Colonic mucosa (tissue), 4 donors: Measurements from ENCODE around the gene EEF2K. TPM values are rescaled to one million over a fixed set of nuclear protein-coding genes. Genes with fewer than 3 reads are reported as not detected.
"Not testable (repeated sequence)": the region's sequence is repeated elsewhere in the genome, so short reads cannot be mapped to it uniquely, and the experiment has no call there.

ENCODE experiments used
- DNase-seq: peaks from one replicate; pipeline ENCODE4 v3.0.0-alpha.2; 2020
- H3K27ac ChIP-seq: fragments of 200-600 bp; one replicate; pipeline ENCODE4 v1.8.0; 2021
- H3K27me3 ChIP-seq: fragments of 200-600 bp; one replicate; pipeline ENCODE4 v1.8.0; 2021
- H3K36me3 ChIP-seq: fragments of 200-600 bp; one replicate; pipeline ENCODE4 v1.8.0; 2021
- H3K4me1 ChIP-seq: fragments of 200-600 bp; one replicate; pipeline ENCODE4 v1.8.0; 2021; ENCODE audit warnings: mild to moderate bottlenecking
- H3K4me3 ChIP-seq: fragments of 200-600 bp; one replicate; pipeline ENCODE4 v1.8.0; 2021
- H3K9ac ChIP-seq, 2 donors: one replicate each; pipeline ENCODE4 v1.7.0; 2013; ENCODE audit warnings: control low read depth in 2 of 2, low read depth in 2 of 2, low read length in 2 of 2
- H3K9me3 ChIP-seq: fragments of 200-600 bp; one replicate; pipeline ENCODE4 v1.8.0; 2021
- CTCF ChIP-seq: fragments of 200-600 bp; IDR thresholded peaks from one replicate; pipeline ENCODE4 v1.8.0; 2022; ENCODE audit warnings: antibody characterized with exemption, mild to moderate bottlenecking
- intact Hi-C: fragments of 100-400 bp; cut with DNase I; formaldehyde crosslinking; loops from one replicate; pipeline ENCODE4 v1.14.1; 2022
- total RNA-seq, 2 donors: library from RNA; stranded (reverse); fragmentation: NEBNext Ultra II Directional in 1 of 2; extraction: Animal tissue kit (Norgen Biotek cat#: 25700) in 1 of 2; gene quantifications; one replicate each; pipeline ENCODE4 v1.2.1, GENCODE V29; 2021
- donor health status: healthy.
- donor health status: DM: no; HTN: no; CAD: no.
- donor health status: DM: no; HTN: no; CAD: no.

Gene EEF2K
- total RNA-seq, 2 donors from 2014 or later: 25.8 to 53.4 TPM

- peak within 1 kb of the TSS; percentile 92 for H3K27ac ChIP-seq
- no peaks in the 10 kb centered on the region for H3K9me3 ChIP-seq
- peak within 1 kb of the TSS; percentile 82 to 88 for H3K9ac ChIP-seq
- DNase-seq: peak; percentile 100
- no peaks in the 10 kb centered on the region for H3K27me3 ChIP-seq
- peak within 1 kb of the TSS; percentile 98 for H3K4me3 ChIP-seq
- peak; percentile 91 for TF ChIP-seq CTCF
- H3K4me1 ChIP-seq: no peaks in the 10 kb centered on the region
- intact Hi-C loops: loop anchor here (2.0 to 10.0 kb wide), 3 partner anchors 64 to 292 kb away; partner anchors contain the start of genes MOSMO and PDZD9
- H3K36me3 ChIP-seq: no peaks in the 10 kb centered on the region
Observed at GRCh38 chr16:22297114-22297870, 91.2 kb downstream of the EEF2K start, which contains the start of gene POLR3E. POLR3E (plus strand) TSS chr16:22297409; CDS start chr16:22302969, 5,560 bp downstream.

GRCh38 chr16:22297871-22298733 is 92.0 kb downstream of the EEF2K start:
- H3K27ac ChIP-seq: peak overlapping the region; percentile 92
- peak; percentile 69 for DNase-seq
- no peaks in the 10 kb centered on the region for H3K36me3 ChIP-seq
- intact Hi-C loops: loop anchor here (2.0 to 10.0 kb wide), 3 partner anchors 65 to 293 kb away; partner anchors contain the start of genes MOSMO and PDZD9
- no peaks in the 10 kb centered on the region for H3K27me3 ChIP-seq
- H3K4me1 ChIP-seq: no peaks in the 10 kb centered on the region
- peak overlapping the region; percentile 82 to 88 for H3K9ac ChIP-seq
- TF ChIP-seq CTCF: no peak
- peak overlapping the region; percentile 98 for H3K4me3 ChIP-seq
- H3K9me3 ChIP-seq: no peaks in the 10 kb centered on the region

GRCh38 chr16:22299036-22299435 is 93.0 kb downstream of the EEF2K start:
- no peak overlapping the region for H3K4me3 ChIP-seq
- no peak overlapping the region for H3K9ac ChIP-seq
- intact Hi-C loops: loop anchor here (10.0 kb wide), 1 partner anchor 294 kb away; the partner anchor contains the start of genes MOSMO and PDZD9
- H3K4me1 ChIP-seq: no peaks in the 10 kb centered on the region
- DNase-seq: no peak
- H3K27me3 ChIP-seq: no peaks in the 10 kb centered on the region
- no peak for TF ChIP-seq CTCF
- peak overlapping the region; percentile 92 for H3K27ac ChIP-seq
- H3K36me3 ChIP-seq: no peaks in the 10 kb centered on the region
- H3K9me3 ChIP-seq: no peaks in the 10 kb centered on the region

GRCh38 chr16:22300427-22301071 is 94.5 kb downstream of the EEF2K start:
- peak; percentile 63 for TF ChIP-seq CTCF
- Histone ChIP-seq H3K9me3 (no peaks in the 10 kb centered on the region), H3K4me3 (no peak overlapping the region), H3K9ac (no peak overlapping the region), H3K27me3 (no peaks in the 10 kb centered on the region), H3K27ac (no peak overlapping the region), H3K4me1 (no peaks in the 10 kb centered on the region), H3K36me3 (no peaks in the 10 kb centered on the region)
- intact Hi-C loops: no loop called here
- peak; percentile 62 for DNase-seq

- intact Hi-C loops, H3K9ac ChIP-seq, H3K36me3 ChIP-seq, H3K9me3 ChIP-seq, H3K27ac ChIP-seq, DNase-seq, H3K4me3 ChIP-seq, H3K27me3 ChIP-seq, H3K4me1 ChIP-seq: not testable (repeated sequence)
Observed at GRCh38 chr16:22301423-22301822, 95.3 kb downstream of the EEF2K start.
